HL-60 (cell line): ENCODE measurements around the gene OR6C68.
"Not testable (repeated sequence)": the region's sequence is repeated elsewhere in the genome, so short reads cannot be mapped to it uniquely, and the experiment has no call there.

Source experiments
- DNase-seq, 2 experiments: peaks; one replicate each; pipeline ENCODE4 v3.0.0-alpha.2; 2010 to 2020; ENCODE audit warnings: low read depth in 1 of 2, low spot score in 1 of 2
- H3K27ac ChIP-seq: fragments of 250-450 bp; sonication (Bioruptor Pico); replicated peaks from 2 replicates; pipeline ENCODE4 v1.5.1; 2020; ENCODE audit warnings: mild to moderate bottlenecking, moderate library complexity
- H3K27me3 ChIP-seq: fragments of 250-450 bp; sonication (Bioruptor Pico); 2 replicates; pipeline ENCODE4 v1.5.1; 2021; ENCODE audit warnings: mild to moderate bottlenecking, moderate library complexity; ENCODE audit not compliant: insufficient read depth, poor library complexity, severe bottlenecking
- H3K4me3 ChIP-seq: replicated peaks from 2 replicates; pipeline ENCODE4 v1.5.1; 2011; ENCODE audit warnings: mild to moderate bottlenecking, control low read depth, low read length; ENCODE audit not compliant: insufficient read depth
- GABPA ChIP-seq: IDR thresholded peaks from 2 replicates; pipeline ENCODE4 v1.6.1; 2012; ENCODE audit warnings: low read depth
- POLR2AphosphoS5 ChIP-seq: IDR thresholded peaks from 2 replicates; pipeline ENCODE4 v1.6.1; 2012; ENCODE audit warnings: low read depth
- SPI1 ChIP-seq: IDR thresholded peaks from 2 replicates; pipeline ENCODE4 v1.6.1; 2012; ENCODE audit warnings: low read depth, mild to moderate bottlenecking, borderline replicate concordance
- TF ChIP-seq, protein P1 (sequence below): IDR thresholded peaks from 2 replicates; pipeline ENCODE4 v1.6.1; 2012; ENCODE audit warnings: low read depth; ENCODE audit not compliant: insufficient replicate concordance
- TF ChIP-seq, protein P2 (sequence below): IDR thresholded peaks from one replicate; pipeline ENCODE4 v1.5.1; 2011; ENCODE audit warnings: low read length, control low read depth, inconsistent platforms; ENCODE audit not compliant: insufficient read depth

Gene OR6C68

DNA sequence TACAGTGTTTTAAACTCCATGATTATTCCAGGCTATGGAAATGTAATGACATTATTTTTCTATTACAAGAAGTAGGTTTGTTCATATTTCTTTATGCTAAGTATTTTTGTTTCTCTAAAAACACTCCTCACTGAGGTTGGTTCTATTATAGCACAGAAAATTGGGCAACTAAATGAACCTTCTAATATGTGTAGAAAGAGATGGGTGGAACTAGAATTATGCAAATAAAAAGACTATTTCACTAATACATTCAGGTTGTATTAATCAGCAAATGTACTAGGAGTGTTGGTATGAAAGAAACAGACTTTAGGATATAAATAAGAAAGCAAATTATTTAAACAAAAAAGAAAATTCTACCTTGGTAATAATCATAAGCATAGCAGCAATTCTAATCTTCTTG is 43.4 kb upstream of the OR6C68 start:
- no peak overlapping the region for H3K27ac ChIP-seq
- H3K27me3 ChIP-seq, result no peaks in the 10 kb centered on the region
- TF ChIP-seq, protein P1, sequence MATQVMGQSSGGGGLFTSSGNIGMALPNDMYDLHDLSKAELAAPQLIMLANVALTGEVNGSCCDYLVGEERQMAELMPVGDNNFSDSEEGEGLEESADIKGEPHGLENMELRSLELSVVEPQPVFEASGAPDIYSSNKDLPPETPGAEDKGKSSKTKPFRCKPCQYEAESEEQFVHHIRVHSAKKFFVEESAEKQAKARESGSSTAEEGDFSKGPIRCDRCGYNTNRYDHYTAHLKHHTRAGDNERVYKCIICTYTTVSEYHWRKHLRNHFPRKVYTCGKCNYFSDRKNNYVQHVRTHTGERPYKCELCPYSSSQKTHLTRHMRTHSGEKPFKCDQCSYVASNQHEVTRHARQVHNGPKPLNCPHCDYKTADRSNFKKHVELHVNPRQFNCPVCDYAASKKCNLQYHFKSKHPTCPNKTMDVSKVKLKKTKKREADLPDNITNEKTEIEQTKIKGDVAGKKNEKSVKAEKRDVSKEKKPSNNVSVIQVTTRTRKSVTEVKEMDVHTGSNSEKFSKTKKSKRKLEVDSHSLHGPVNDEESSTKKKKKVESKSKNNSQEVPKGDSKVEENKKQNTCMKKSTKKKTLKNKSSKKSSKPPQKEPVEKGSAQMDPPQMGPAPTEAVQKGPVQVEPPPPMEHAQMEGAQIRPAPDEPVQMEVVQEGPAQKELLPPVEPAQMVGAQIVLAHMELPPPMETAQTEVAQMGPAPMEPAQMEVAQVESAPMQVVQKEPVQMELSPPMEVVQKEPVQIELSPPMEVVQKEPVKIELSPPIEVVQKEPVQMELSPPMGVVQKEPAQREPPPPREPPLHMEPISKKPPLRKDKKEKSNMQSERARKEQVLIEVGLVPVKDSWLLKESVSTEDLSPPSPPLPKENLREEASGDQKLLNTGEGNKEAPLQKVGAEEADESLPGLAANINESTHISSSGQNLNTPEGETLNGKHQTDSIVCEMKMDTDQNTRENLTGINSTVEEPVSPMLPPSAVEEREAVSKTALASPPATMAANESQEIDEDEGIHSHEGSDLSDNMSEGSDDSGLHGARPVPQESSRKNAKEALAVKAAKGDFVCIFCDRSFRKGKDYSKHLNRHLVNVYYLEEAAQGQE, result no peak
- TF ChIP-seq GABPA (no peak), SPI1 (no peak), POLR2AphosphoS5 (no peak)
- TF ChIP-seq, protein P2, sequence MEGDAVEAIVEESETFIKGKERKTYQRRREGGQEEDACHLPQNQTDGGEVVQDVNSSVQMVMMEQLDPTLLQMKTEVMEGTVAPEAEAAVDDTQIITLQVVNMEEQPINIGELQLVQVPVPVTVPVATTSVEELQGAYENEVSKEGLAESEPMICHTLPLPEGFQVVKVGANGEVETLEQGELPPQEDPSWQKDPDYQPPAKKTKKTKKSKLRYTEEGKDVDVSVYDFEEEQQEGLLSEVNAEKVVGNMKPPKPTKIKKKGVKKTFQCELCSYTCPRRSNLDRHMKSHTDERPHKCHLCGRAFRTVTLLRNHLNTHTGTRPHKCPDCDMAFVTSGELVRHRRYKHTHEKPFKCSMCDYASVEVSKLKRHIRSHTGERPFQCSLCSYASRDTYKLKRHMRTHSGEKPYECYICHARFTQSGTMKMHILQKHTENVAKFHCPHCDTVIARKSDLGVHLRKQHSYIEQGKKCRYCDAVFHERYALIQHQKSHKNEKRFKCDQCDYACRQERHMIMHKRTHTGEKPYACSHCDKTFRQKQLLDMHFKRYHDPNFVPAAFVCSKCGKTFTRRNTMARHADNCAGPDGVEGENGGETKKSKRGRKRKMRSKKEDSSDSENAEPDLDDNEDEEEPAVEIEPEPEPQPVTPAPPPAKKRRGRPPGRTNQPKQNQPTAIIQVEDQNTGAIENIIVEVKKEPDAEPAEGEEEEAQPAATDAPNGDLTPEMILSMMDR, result no peak
- no peak for DNase-seq
- H3K4me3 ChIP-seq, result no peak overlapping the region

DNA sequence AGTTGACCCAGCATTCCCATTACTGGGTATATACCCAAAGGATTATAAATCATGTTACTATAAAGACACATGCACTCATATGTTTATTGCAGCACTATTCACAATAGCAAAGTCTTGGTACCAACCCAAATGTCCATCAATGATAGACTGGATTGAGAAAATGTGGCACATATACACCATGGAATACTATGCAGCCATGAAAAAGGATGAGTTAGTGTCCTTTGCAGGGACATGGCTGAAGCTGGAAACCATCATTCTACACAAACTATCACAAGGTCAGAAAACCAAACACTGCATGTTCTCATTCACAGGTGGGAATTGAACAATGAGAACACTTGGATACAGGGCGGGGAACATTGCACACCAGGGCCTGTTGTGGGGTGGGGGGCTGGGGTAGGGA is 27.3 kb upstream of the OR6C68 start:
- DNase-seq, H3K4me3 ChIP-seq, H3K27ac ChIP-seq, H3K27me3 ChIP-seq: not testable (repeated sequence)

DNA sequence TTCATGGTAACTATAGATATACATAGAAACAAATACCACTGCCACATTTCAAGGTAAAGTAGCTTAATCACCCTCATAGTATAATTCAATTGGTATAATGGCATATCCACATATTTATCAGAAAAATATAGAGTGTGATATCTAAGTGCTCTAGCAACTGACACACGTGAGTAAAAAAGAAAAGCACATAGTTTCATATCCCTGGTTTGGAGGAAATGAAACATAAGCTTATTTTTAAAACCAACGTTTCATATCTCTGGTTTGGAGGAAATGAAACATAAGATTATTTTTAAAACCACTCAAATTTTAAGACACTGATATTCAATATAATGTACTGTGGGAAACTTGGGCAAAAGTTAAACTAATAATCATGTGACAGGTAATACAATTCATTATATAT is 24.3 kb upstream of the OR6C68 start:
- Histone ChIP-seq H3K27me3 (no peaks in the 10 kb centered on the region), H3K4me3 (no peak overlapping the region), H3K27ac (no peak overlapping the region)
- no peak for TF ChIP-seq POLR2AphosphoS5
- TF ChIP-seq, protein P2, result no peak
- no peak for DNase-seq

DNA sequence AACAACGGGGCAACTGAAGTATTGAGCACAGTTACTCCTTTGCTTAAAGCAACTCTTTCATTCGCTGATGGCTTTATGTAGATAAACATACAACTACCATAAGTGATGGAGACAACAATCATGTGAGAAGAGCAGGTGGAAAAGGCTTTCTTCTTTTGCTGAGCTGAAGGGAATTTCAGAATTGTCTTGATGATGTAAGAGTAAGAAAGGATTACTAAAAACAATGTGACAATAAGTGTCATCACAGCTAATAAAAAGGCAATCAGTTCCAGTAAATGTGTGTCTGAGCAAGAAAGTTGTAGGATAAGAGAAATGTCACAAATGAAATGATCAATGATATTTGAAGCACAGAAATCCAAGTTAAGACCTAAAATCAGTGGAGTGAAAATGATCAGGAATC is 22.9 kb upstream of the OR6C68 start:
- H3K4me3 ChIP-seq, result no peak overlapping the region
- DNase-seq, result no peak
- TF ChIP-seq SPI1 (no peak), POLR2AphosphoS5 (no peak), GABPA (no peak)
- TF ChIP-seq, protein P1, result no peak
- TF ChIP-seq, protein P2, result no peak
- H3K27ac ChIP-seq, result no peak overlapping the region
- no peaks in the 10 kb centered on the region for H3K27me3 ChIP-seq
